A549 treated with GW870086 at 1 μM for 4 hours (cell line): Measurements from ENCODE around the gene VWF. TPM values are rescaled to one million over a fixed set of nuclear protein-coding genes. Genes with fewer than 3 reads are reported as not detected.

Experiments used
- total RNA-seq: library from RNA; stranded (reverse); fragments of 200-300 nt; extraction: Qiagen RNA extraction; gene quantifications from 5 replicates; pipeline ENCODE4 v1.2.3, GENCODE V29; 2022; ENCODE audit warnings: low read depth

Gene VWF
- total RNA-seq, result 0.10 to 0.27 TPM (median 0.17 TPM) in 5 replicates

GRCh38 chr12:6124411-6125309 is at the start of gene VWF:
TSS of gene VWF (minus strand) at chr12:6124670. CDS start at chr12:6123196, 1,474 bp downstream.

GRCh38 chr12:5945071-5946008 is 179.1 kb downstream of the VWF start, which contains the start of gene ANO2:
TSS of gene ANO2 (minus strand) at chr12:5945259. CDS start at chr12:5945217, 42 bp downstream.

Other genes starting within 250 kb of the VWF start
- 0.05 TPM in 1 of 5 replicates, not detected in the others for gene ANO2, start 179.4 kb downstream of the VWF start, total RNA-seq
- 263 to 289 TPM (median 285 TPM) in 5 replicates for gene CD9, start 75.7 kb upstream of the VWF start, total RNA-seq
- 0.23 to 0.64 TPM (median 0.38 TPM) in 5 replicates for gene PLEKHG6, start 186.0 kb upstream of the VWF start, total RNA-seq
- gene TNFRSF1A, start 217.4 kb upstream of the VWF start, total RNA-seq, result 393 to 727 TPM (median 502 TPM) in 5 replicates